ENCODE results near the gene AKAP9.
"Not testable (repeated sequence)": the region's sequence is repeated elsewhere in the genome, so short reads cannot be mapped to it uniquely, and the experiment has no call there.

Gene AKAP9

DNA sequence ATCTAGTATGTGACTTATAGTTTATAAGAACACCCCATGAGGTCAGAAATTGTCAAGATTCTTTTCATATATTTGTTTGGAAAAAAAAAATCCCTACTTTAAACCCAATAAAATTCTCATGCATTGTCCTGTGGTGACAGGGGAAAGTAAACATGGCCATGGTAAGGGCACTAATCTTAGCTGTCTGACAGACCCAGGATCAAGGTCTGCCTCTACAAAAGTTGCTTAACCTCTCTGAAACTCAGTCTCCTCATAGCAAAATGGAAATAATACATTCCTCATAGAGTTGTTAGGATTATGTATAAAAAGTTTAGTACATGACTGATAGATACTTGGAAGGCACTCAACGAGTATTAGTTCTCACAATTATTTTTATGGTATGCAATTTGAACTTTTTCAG, 22.3 kb upstream of the AKAP9 start:
- DNase-seq (ENCODE audit: low read depth): no peak
- no peak for TF ChIP-seq CTCF (IDR thresholded peaks at IDR 0.05; ENCODE audit: insufficient read depth, low read depth, low read length, missing control alignments)

DNA sequence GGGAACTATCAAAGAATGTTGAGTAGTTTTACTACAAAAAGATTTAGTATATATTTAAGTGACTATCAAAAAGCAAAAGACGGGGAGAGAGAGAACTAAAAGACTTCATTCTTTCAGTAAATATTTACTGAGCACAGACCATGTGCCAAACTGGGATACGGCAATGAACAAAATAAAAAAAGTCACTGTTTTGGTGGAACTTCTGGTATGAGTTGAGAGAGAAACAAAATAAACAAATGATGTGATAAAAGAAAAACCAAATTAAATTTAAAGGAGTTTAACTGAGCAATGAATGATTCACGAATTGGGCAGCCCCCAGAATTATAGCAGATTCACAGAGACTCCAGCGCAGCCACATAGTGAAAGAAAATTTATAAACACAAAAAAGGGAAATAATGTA, 17.8 kb upstream of the AKAP9 start:
- no peak for TF ChIP-seq CTCF (IDR thresholded peaks at IDR 0.05; ENCODE audit: insufficient read depth, low read depth, low read length, missing control alignments)
- DNase-seq (ENCODE audit: low read depth): no peak
- H3K4me3 ChIP-seq (ENCODE audit: low read depth, low read length): no peak overlapping the region

More for the DNA sequence above, 22.3 kb upstream of the AKAP9 start:
- H3K4me3 ChIP-seq (ENCODE audit: low read depth, low read length): no peak overlapping the region

GRCh38 chr7:91927912-91928311, 12.8 kb upstream of the AKAP9 start:
- TF ChIP-seq CTCF (IDR thresholded peaks at IDR 0.05; ENCODE audit: insufficient read depth, low read depth, low read length, missing control alignments): no peak
- DNase-seq (ENCODE audit: low read depth): no peak
- no peak overlapping the region for H3K4me3 ChIP-seq (ENCODE audit: low read depth, low read length)

DNA sequence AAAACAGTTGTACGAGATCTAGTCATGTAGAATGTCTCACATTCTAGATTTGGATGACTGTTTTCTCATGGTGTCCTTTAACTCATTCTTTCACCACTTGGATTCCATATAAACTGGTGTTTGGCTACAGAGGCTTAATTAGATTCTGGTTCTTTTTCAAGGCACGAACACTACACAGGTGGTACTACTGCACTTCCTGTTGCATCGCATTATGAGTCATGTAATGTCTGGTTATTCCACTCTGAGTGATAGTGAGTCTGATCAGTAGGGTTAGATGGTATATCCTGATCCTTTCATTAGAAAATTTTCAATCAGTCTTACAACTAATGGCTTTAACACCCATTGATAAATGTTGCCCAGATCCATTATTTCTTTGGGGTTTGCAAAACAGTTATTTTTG, 11.2 kb upstream of the AKAP9 start:
- no peak overlapping the region for H3K4me3 ChIP-seq (ENCODE audit: low read depth, low read length)
- no peak for TF ChIP-seq CTCF (IDR thresholded peaks at IDR 0.05; ENCODE audit: insufficient read depth, low read depth, low read length, missing control alignments)
- DNase-seq (ENCODE audit: low read depth): peak; percentile 17

DNA sequence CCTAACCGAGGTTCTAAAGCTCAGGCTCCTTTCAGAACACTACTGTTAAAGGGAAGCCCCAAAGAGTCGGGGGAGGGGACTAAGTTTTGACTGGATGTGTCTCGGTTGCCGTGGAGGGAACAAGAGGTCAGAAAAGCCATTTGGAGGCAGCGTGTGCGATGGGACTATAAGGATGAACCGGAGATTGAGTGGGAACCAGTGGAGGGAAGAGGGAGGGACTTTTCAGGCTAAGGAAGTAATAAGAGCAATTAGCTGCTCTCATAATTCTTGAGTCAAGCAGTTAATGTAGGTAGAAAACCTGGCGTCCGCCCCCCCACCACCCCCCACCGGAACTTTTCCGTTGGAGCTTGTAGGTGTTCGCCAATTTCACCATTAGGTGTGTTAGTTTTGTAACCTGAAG, 491 bp upstream of the AKAP9 start:
- TF ChIP-seq CTCF (IDR thresholded peaks at IDR 0.05; ENCODE audit: insufficient read depth, low read depth, low read length, missing control alignments): no peak
- peak overlapping the region; percentile 99 for H3K4me3 ChIP-seq (ENCODE audit: low read depth, low read length)
- peak; percentile 37 for DNase-seq (ENCODE audit: low read depth)

- peak; percentile 71 for DNase-seq (ENCODE audit: low read depth)
- H3K4me3 ChIP-seq (ENCODE audit: low read depth, low read length): peak overlapping the region; percentile 99
- TF ChIP-seq CTCF (IDR thresholded peaks at IDR 0.05; ENCODE audit: insufficient read depth, low read depth, low read length, missing control alignments): no peak
Measured at GRCh38 chr7:91941450-91941849, 788 bp downstream of the AKAP9 start.

- peak overlapping the region; percentile 99 for H3K4me3 ChIP-seq (ENCODE audit: low read depth, low read length)
- no peak for TF ChIP-seq CTCF (IDR thresholded peaks at IDR 0.05; ENCODE audit: insufficient read depth, low read depth, low read length, missing control alignments)
- DNase-seq (ENCODE audit: low read depth): no peak
Measured at GRCh38 chr7:91942312-91942711, 1.6 kb downstream of the AKAP9 start.

DNA sequence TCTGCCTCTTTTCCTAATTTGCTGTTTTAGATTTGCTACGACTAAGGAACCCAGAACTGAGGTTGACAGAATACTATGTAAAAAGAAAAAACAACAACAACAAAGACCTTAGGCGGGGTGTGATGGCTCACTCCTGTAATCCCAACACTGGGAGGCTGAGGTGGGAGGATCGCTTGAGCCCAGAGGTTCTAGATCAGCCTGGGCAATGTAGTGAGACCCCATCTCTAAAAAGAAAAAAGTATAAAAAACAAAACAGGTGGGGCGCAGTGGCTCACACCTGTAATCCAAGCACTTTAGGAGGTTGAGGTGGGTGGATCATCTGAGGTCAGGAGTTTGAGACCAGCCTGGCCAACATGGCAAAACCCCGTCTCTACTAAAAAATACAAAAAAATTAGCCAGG, 4.3 kb downstream of the AKAP9 start:
- not testable (repeated sequence) for H3K4me3 ChIP-seq (ENCODE audit: low read depth, low read length); DNase-seq (ENCODE audit: low read depth)

Data from GM12865 (cell line).